SH-SY5Y (cell line): ENCODE measurements around the gene KRTAP10-7.

Experiments used
- GATA2 ChIP-seq: IDR thresholded peaks from 2 replicates; pipeline ENCODE4 v1.6.1; 2011; ENCODE audit warnings: mild to moderate bottlenecking, low read depth, low read length
- GATA3 ChIP-seq: IDR thresholded peaks from 2 replicates; pipeline ENCODE4 v1.6.1; 2011; ENCODE audit warnings: low read depth, mild to moderate bottlenecking, low read length, moderate library complexity

GRCh38 chr21:44590311-44590721, 10.1 kb upstream of the KRTAP10-7 start:
- TF ChIP-seq GATA3 = no peak
- TF ChIP-seq GATA2 = no peak
